NT2/D1 (cell line): ENCODE results near the gene RNASE3.

Experiments
- SUZ12 ChIP-seq: IDR thresholded peaks from 2 replicates; pipeline ENCODE4 v1.6.1; 2011; ENCODE audit not compliant: insufficient read length, insufficient read depth; ENCODE audit errors: extremely low read depth
- ZNF274 ChIP-seq: IDR thresholded peaks from 2 replicates; pipeline ENCODE4 v1.6.1; 2011; ENCODE audit warnings: mild to moderate bottlenecking, low read depth, low read length

- TF ChIP-seq SUZ12 (no peak), ZNF274 (no peak)
Measured at GRCh38 chr14:20904393-20905029, 13.3 kb downstream of the RNASE3 start.
